ENCODE results near the gene BMP4. TPM values are rescaled to one million over a fixed set of nuclear protein-coding genes. Genes with fewer than 3 reads are reported as not detected.

Gene BMP4
- total RNA-seq, 4 donors from 2014 or later, result 9.9 to 23.7 (median 15.4) TPM

GRCh38 chr14:53983112-53983511 is 26.5 kb upstream of the BMP4 start:
- no peak for DNase-seq (ENCODE audit: low spot score in 2 of 2)
- Histone ChIP-seq H3K36me3 (no peaks in the 10 kb centered on the region), H3K27ac (no peak overlapping the region), H3K4me1 (peaks cover 18% of the 10 kb centered on the region), H3K9me3 (peaks cover 9% of the 10 kb centered on the region), H3K4me3 (no peak overlapping the region), H3K27me3 (no peaks in the 10 kb centered on the region)
- no peak for TF ChIP-seq POLR2AphosphoS5 (IDR thresholded peaks at IDR 0.05)
- TF ChIP-seq CTCF (IDR thresholded peaks at IDR 0.05), result no peak
- TF ChIP-seq EP300 (IDR thresholded peaks at IDR 0.05), result no peak
- no peak for TF ChIP-seq POLR2A (IDR thresholded peaks at IDR 0.05)

GRCh38 chr14:53982546-53982945 is 25.9 kb upstream of the BMP4 start:
- no peaks in the 10 kb centered on the region for H3K27me3 ChIP-seq
- H3K9me3 ChIP-seq, result peaks cover 9% of the 10 kb centered on the region
- WGBS, result 97% methylated on average over 2 of the region's 2 CpGs
- H3K27ac ChIP-seq, result no peak overlapping the region
- H3K36me3 ChIP-seq, result no peaks in the 10 kb centered on the region
- H3K4me1 ChIP-seq, result peaks cover 18% of the 10 kb centered on the region
- H3K4me3 ChIP-seq, result no peak overlapping the region
- no peak for DNase-seq (ENCODE audit: low spot score in 2 of 2)
- no peak for TF ChIP-seq POLR2A (IDR thresholded peaks at IDR 0.05)
- no peak for TF ChIP-seq POLR2AphosphoS5 (IDR thresholded peaks at IDR 0.05)
- TF ChIP-seq EP300 (IDR thresholded peaks at IDR 0.05), result no peak
- no peak for TF ChIP-seq CTCF (IDR thresholded peaks at IDR 0.05)

- no peaks in the 10 kb centered on the region for H3K27me3 ChIP-seq
- H3K9me3 ChIP-seq, result peaks cover 9% of the 10 kb centered on the region
- WGBS, result 59% methylated on average over 7 of the region's 7 CpGs
- TF ChIP-seq POLR2A (IDR thresholded peaks at IDR 0.05) (no peak), POLR2AphosphoS5 (IDR thresholded peaks at IDR 0.05) (no peak), CTCF (IDR thresholded peaks at IDR 0.05) (no peak), EP300 (IDR thresholded peaks at IDR 0.05) (no peak)
- no peak overlapping the region for H3K4me3 ChIP-seq
- no peaks in the 10 kb centered on the region for H3K36me3 ChIP-seq
- DNase-seq (ENCODE audit: low spot score in 2 of 2), result peak in 1 of 2 donors; percentile 72
- peaks cover 18% of the 10 kb centered on the region for H3K4me1 ChIP-seq
- peak overlapping the region; percentile 43 for H3K27ac ChIP-seq
These were observed 23.4 kb upstream of the BMP4 start for GRCh38 chr14:53979747-53980642.

GRCh38 chr14:53979113-53979681 is 22.6 kb upstream of the BMP4 start:
- H3K27me3 ChIP-seq, result no peaks in the 10 kb centered on the region
- no peaks in the 10 kb centered on the region for H3K36me3 ChIP-seq
- peaks cover 3% of the 10 kb centered on the region for H3K9me3 ChIP-seq
- peak overlapping the region; percentile 43 for H3K27ac ChIP-seq
- no peak for TF ChIP-seq POLR2A (IDR thresholded peaks at IDR 0.05)
- no peak for TF ChIP-seq POLR2AphosphoS5 (IDR thresholded peaks at IDR 0.05)
- TF ChIP-seq EP300 (IDR thresholded peaks at IDR 0.05), result no peak
- no peak for TF ChIP-seq CTCF (IDR thresholded peaks at IDR 0.05)
- DNase-seq (ENCODE audit: low spot score in 2 of 2), result no peak
- H3K4me1 ChIP-seq, result peaks cover 18% of the 10 kb centered on the region
- 23% methylated on average over 4 of the region's 4 CpGs for WGBS
- H3K4me3 ChIP-seq, result no peak overlapping the region

GRCh38 chr14:53978194-53978593 is 21.6 kb upstream of the BMP4 start:
- no peak for TF ChIP-seq EP300 (IDR thresholded peaks at IDR 0.05)
- no peak for TF ChIP-seq CTCF (IDR thresholded peaks at IDR 0.05)
- no peak for TF ChIP-seq POLR2AphosphoS5 (IDR thresholded peaks at IDR 0.05)
- TF ChIP-seq POLR2A (IDR thresholded peaks at IDR 0.05), result no peak
- Histone ChIP-seq H3K27me3 (no peaks in the 10 kb centered on the region), H3K27ac (no peak overlapping the region), H3K9me3 (no peaks in the 10 kb centered on the region), H3K4me3 (no peak overlapping the region), H3K4me1 (peaks cover 18% of the 10 kb centered on the region), H3K36me3 (no peaks in the 10 kb centered on the region)
- DNase-seq (ENCODE audit: low spot score in 2 of 2), result no peak
- whole genome bisulfite sequencing, result 59% methylated on average over 3 of the region's 3 CpGs

Data from suprapubic skin (tissue), 4 donors.